H1 (cell line): ENCODE data around the gene RIN3. TPM values are rescaled to one million over a fixed set of nuclear protein-coding genes. Genes with fewer than 3 reads are reported as not detected.

Experiments used
- CTCF ChIA-PET: fragments of 300-600 bp; sonication (Branson Sonifier 250); formaldehyde crosslinking; loops from one replicate; lab custom pipeline; 2021; ENCODE audit not compliant: partially characterized antibody; lab: Charles Lee
- POLR2A ChIA-PET: fragments of 300-600 bp; sonication (Branson Sonifier 250); formaldehyde crosslinking; loops from one replicate; lab custom pipeline; 2021; ENCODE audit warnings: inconsistent platforms; ENCODE audit not compliant: partially characterized antibody; lab: Charles Lee
- DNase-seq, 2 experiments: peaks; one replicate each; pipeline versions ENCODE4 v3.0.0 to v3.0.0-alpha.2; 2010 to 2022; ENCODE audit warnings: low spot score in 2 of 2, low read depth in 1 of 2, mixed read lengths in 1 of 2
- FAIRE-seq: peaks from 2 replicates; lab custom pipeline; 2011; peaks lifted over from hg19 to GRCh38; lab: Jason Lieb, UNC
- H2AFZ ChIP-seq: 2 replicates; pipeline ENCODE4 v1.8.1; 2012; ENCODE audit warnings: low read length, inconsistent platforms
- H2AK5ac ChIP-seq: 2 replicates; pipeline ENCODE4 v1.6.1; 2013; ENCODE audit warnings: low read depth, low read length
- H2BK120ac ChIP-seq: replicated peaks from 2 replicates; pipeline ENCODE3; 2013; ENCODE audit warnings: low read depth, low read length, inconsistent platforms
- H2BK12ac ChIP-seq: 2 replicates; pipeline ENCODE4 v1.6.1; 2013; ENCODE audit warnings: low read depth, low read length
- H2BK15ac ChIP-seq: 2 replicates; pipeline ENCODE4 v1.6.1; 2013; ENCODE audit warnings: low read length
- H2BK20ac ChIP-seq: 2 replicates; pipeline ENCODE4 v1.6.1; 2013; ENCODE audit warnings: low read length
- H2BK5ac ChIP-seq: 2 replicates; pipeline ENCODE4 v1.6.1; 2013; ENCODE audit warnings: low read depth, low read length
- H3K14ac ChIP-seq: 2 replicates; pipeline ENCODE4 v1.6.1; 2013; ENCODE audit warnings: inconsistent platforms; ENCODE audit not compliant: insufficient read length
- H3K18ac ChIP-seq: 2 replicates; pipeline ENCODE4 v1.6.1; 2013; ENCODE audit warnings: low read length; ENCODE audit errors: extremely low read depth
- H3K23ac ChIP-seq: 2 replicates; pipeline ENCODE4 v1.6.1; 2013; ENCODE audit warnings: inconsistent platforms; ENCODE audit not compliant: insufficient read length
- H3K23me2 ChIP-seq: 2 replicates; pipeline ENCODE4 v1.6.1; 2013; ENCODE audit warnings: low read depth, low read length
- H3K27ac ChIP-seq: 2 replicates; pipeline ENCODE4 v1.6.1; 2011; ENCODE audit warnings: low read depth, low read length, inconsistent platforms
- H3K27me3 ChIP-seq, 4 experiments: replicated peaks in 1 of 4; 1 replicate in 1 of 4; 2 replicates in 3 of 4; pipeline versions ENCODE4 v1.6.1 to v1.8.1; 2011 to 2013; ENCODE audit warnings: low read length in 3 of 4, mild to moderate bottlenecking in 3 of 4, inconsistent platforms in 2 of 4, mixed read lengths in 2 of 4, moderate library complexity in 1 of 4; ENCODE audit not compliant: control insufficient read depth in 3 of 4, insufficient read depth in 3 of 4; ENCODE audit errors: extremely low read depth in 1 of 4
- H3K36me3 ChIP-seq, 4 experiments: 2 replicates each; pipeline versions ENCODE4 v1.6.1 to v1.8.1; 2011 to 2013; ENCODE audit warnings: mild to moderate bottlenecking in 4 of 4, low read length in 3 of 4, moderate library complexity in 2 of 4, control low read depth in 1 of 4, inconsistent platforms in 1 of 4; ENCODE audit not compliant: insufficient read depth in 4 of 4, control insufficient read depth in 2 of 4
- H3K4ac ChIP-seq: replicated peaks from 2 replicates; pipeline ENCODE3; 2013; ENCODE audit warnings: low read length, low read depth, mixed read lengths, inconsistent platforms; ENCODE audit not compliant: insufficient read length
- H3K4me1 ChIP-seq, 4 experiments: replicated peaks in 1 of 4; 1 replicate in 1 of 4; 2 replicates in 3 of 4; pipeline versions ENCODE4 v1.6.1 to v1.8.1; 2011 to 2013; ENCODE audit warnings: low read length in 3 of 4, inconsistent platforms in 2 of 4, mixed read lengths in 1 of 4; ENCODE audit not compliant: insufficient read depth in 4 of 4, control insufficient read depth in 3 of 4
- H3K4me2 ChIP-seq, 2 experiments: 2 replicates each; pipeline versions ENCODE4 v1.6.1 to v1.8.1; 2011 to 2013; ENCODE audit warnings: low read depth in 2 of 2, low read length in 2 of 2, control low read depth in 1 of 2, inconsistent platforms in 1 of 2, mild to moderate bottlenecking in 1 of 2; ENCODE audit not compliant: insufficient read depth in 1 of 2
- H3K4me3 ChIP-seq, 4 experiments: fragments of 200-600, 300-600 bp in 1 of 4; sonication (generic), shearing (Covaris generic), sonication (Bioruptor Twin) in 1 of 4; 2 replicates each; pipeline versions ENCODE4 v1.5.1 to v1.8.1; 2011 to 2016; ENCODE audit warnings: low read length in 4 of 4, low read depth in 3 of 4, control low read depth in 2 of 4, inconsistent platforms in 2 of 4, mild to moderate bottlenecking in 2 of 4, mixed read lengths in 1 of 4, moderate library complexity in 1 of 4; ENCODE audit not compliant: insufficient read depth in 2 of 4; ENCODE audit errors: extremely low read depth in 1 of 4
- H3K56ac ChIP-seq: replicated peaks from 2 replicates; pipeline ENCODE3; 2013; ENCODE audit warnings: low read depth, mild to moderate bottlenecking, mixed read lengths, low read length, inconsistent platforms; ENCODE audit not compliant: insufficient read length
- H3K79me1 ChIP-seq: 2 replicates; pipeline ENCODE4 v1.6.1; 2013; ENCODE audit warnings: low read depth, low read length, control low read depth
- H3K79me2 ChIP-seq, 2 experiments: 2 replicates each; pipeline versions ENCODE4 v1.6.1 to v1.8.1; 2012 to 2013; ENCODE audit warnings: low read length in 2 of 2, mild to moderate bottlenecking in 2 of 2, inconsistent platforms in 1 of 2; ENCODE audit not compliant: insufficient read depth in 2 of 2, control insufficient read depth in 1 of 2
- H3K9ac ChIP-seq, 4 experiments: replicated peaks in 1 of 4; 1 replicate in 1 of 4; 2 replicates in 3 of 4; pipeline versions ENCODE4 v1.6.1 to v1.8.1; 2011 to 2013; ENCODE audit warnings: low read depth in 3 of 4, low read length in 3 of 4, control low read depth in 2 of 4, mild to moderate bottlenecking in 2 of 4, moderate library complexity in 2 of 4, inconsistent platforms in 1 of 4; ENCODE audit errors: extremely low read depth in 1 of 4
- H3K9me3 ChIP-seq, 2 experiments: 2 replicates each; pipeline versions ENCODE4 v1.6.1 to v1.8.1; 2012 to 2013; ENCODE audit warnings: mild to moderate bottlenecking in 2 of 2, moderate library complexity in 2 of 2, control low read depth in 1 of 2, inconsistent platforms in 1 of 2, low read depth in 1 of 2, low read length in 1 of 2, mixed read lengths in 1 of 2; ENCODE audit not compliant: insufficient read depth in 2 of 2
- H4K20me1 ChIP-seq, 2 experiments: replicated peaks in 1 of 2; 2 replicates each; pipeline versions ENCODE3 to v1.8.1; 2011 to 2013; ENCODE audit warnings: inconsistent platforms in 2 of 2, low read length in 2 of 2, mild to moderate bottlenecking in 1 of 2; ENCODE audit not compliant: insufficient read depth in 2 of 2, control insufficient read depth in 1 of 2
- H4K5ac ChIP-seq: 2 replicates; pipeline ENCODE4 v1.6.1; 2013; ENCODE audit warnings: low read length, low read depth, mixed read lengths, inconsistent platforms; ENCODE audit not compliant: insufficient read length
- H4K8ac ChIP-seq: 2 replicates; pipeline ENCODE4 v1.8.0; 2013; ENCODE audit warnings: mild to moderate bottlenecking, moderate library complexity, low read length, inconsistent platforms; ENCODE audit not compliant: insufficient read depth; ENCODE audit errors: extremely low read depth
- H4K91ac ChIP-seq: replicated peaks from 2 replicates; pipeline ENCODE3; 2013; ENCODE audit warnings: low read length, mixed read lengths, inconsistent platforms; ENCODE audit not compliant: insufficient read length
- CHD1 ChIP-seq: IDR thresholded peaks from 2 replicates; pipeline ENCODE4 v1.6.1; 2012; ENCODE audit warnings: low read depth, low read length, improper control_type of control experiment
- CHD2 ChIP-seq: IDR thresholded peaks from 2 replicates; pipeline ENCODE4 v1.6.1; 2012; ENCODE audit warnings: low read length, improper control_type of control experiment
- CTBP2 ChIP-seq: IDR thresholded peaks from 2 replicates; pipeline ENCODE4 v1.7.0; 2011; ENCODE audit warnings: borderline replicate concordance, mild to moderate bottlenecking, moderate library complexity, mixed read lengths, low read length; ENCODE audit not compliant: insufficient read depth, insufficient read length
- EGR1 ChIP-seq: IDR thresholded peaks from 2 replicates; pipeline ENCODE4 v1.6.1; 2011; ENCODE audit warnings: low read depth, low read length, borderline replicate concordance
- FOSL1 ChIP-seq: IDR thresholded peaks from 2 replicates; pipeline ENCODE4 v1.6.1; 2011; ENCODE audit warnings: mild to moderate bottlenecking, low read depth, low read length, moderate library complexity; ENCODE audit not compliant: insufficient read depth
- KDM4A ChIP-seq: IDR thresholded peaks from one replicate; pipeline ENCODE4 v1.7.1; 2012; ENCODE audit warnings: low read depth, mild to moderate bottlenecking, moderate library complexity, low read length, inconsistent platforms; ENCODE audit not compliant: severe bottlenecking
- RBBP5 ChIP-seq: IDR thresholded peaks from 2 replicates; pipeline ENCODE4 v1.7.1; 2012; ENCODE audit warnings: low read depth, mild to moderate bottlenecking, inconsistent platforms, low read length, moderate library complexity, borderline replicate concordance
- SP1 ChIP-seq: IDR thresholded peaks from 2 replicates; pipeline ENCODE4 v1.6.1; 2011; ENCODE audit warnings: low read depth, low read length
- SP4 ChIP-seq: IDR thresholded peaks from 2 replicates; pipeline ENCODE4 v1.6.1; 2012; ENCODE audit warnings: low read length, inconsistent platforms
- TAF7 ChIP-seq: optimal IDR thresholded peaks from 2 replicates; pipeline ENCODE3; 2011; ENCODE audit warnings: low read depth, mild to moderate bottlenecking, inconsistent platforms, low read length, moderate library complexity, borderline replicate concordance
- TBP ChIP-seq: IDR thresholded peaks from 2 replicates; pipeline ENCODE4 v1.6.1; 2011; ENCODE audit warnings: low read depth, low read length, improper control_type of control experiment
- TEAD4 ChIP-seq: IDR thresholded peaks from 2 replicates; pipeline ENCODE4 v1.6.1; 2012; ENCODE audit warnings: low read depth, low read length, inconsistent platforms, mixed read lengths
- YY1 ChIP-seq: IDR thresholded peaks from 2 replicates; pipeline ENCODE4 v1.6.1; 2011; ENCODE audit warnings: low read depth, mild to moderate bottlenecking, low read length
- ZNF274 ChIP-seq: IDR thresholded peaks from 2 replicates; pipeline ENCODE4 v1.7.0; 2012; ENCODE audit warnings: low read length, borderline replicate concordance; ENCODE audit errors: extremely low read depth
- WGBS, 2 experiments: shearing (Covaris generic) in 1 of 2; methylation state at CpG; one replicate each; pipeline versions ENCODE4 v1.1.6 to v1.1.7; 2013 to 2015; ENCODE audit warnings: low lambda C conversion rate in 2 of 2, mixed read lengths in 2 of 2, inconsistent platforms in 1 of 2, low coverage in 1 of 2, missing lambda C conversion rate in 1 of 2; ENCODE audit not compliant: insufficient replicate concordance in 2 of 2, insufficient coverage in 1 of 2, insufficient read length in 1 of 2; ENCODE audit errors: extremely low coverage in 1 of 2, missing lambda C conversion rate in 1 of 2; 5-methylcytosine and 5-hydroxymethylcytosine counted together
- polyA plus RNA-seq, 7 experiments: library from polyadenylated mRNA; depleted of rRNA in 3 of 7; stranded (reverse) in 5 of 7; unstranded in 2 of 7; fragments of >200 nt in 5 of 7; fragments of 200-250 nt in 2 of 7; gene quantifications; 1 replicate in 5 of 7; 2 replicates in 1 of 7; 4 replicates in 1 of 7; pipeline versions ENCODE4 v1.2.1 to v1.2.3, GENCODE V29; 2011 to 2013; ENCODE audit warnings: missing spikeins in 2 of 7, mixed read lengths in 2 of 7
- total RNA-seq: library from RNA; stranded (reverse); fragmentation: NEBNext Ultra II Directional; extraction: Animal tissue kit (Norgen Biotek cat#: 25700); gene quantifications from 2 replicates; pipeline ENCODE4 v1.2.1, GENCODE V29; 2021
- TF ChIP-seq, protein P1 (sequence below): IDR thresholded peaks from 2 replicates; pipeline ENCODE4 v1.6.1; 2012; ENCODE audit warnings: inconsistent platforms

Gene RIN3
- total and polyA plus RNA-seq, 2 of the 8 experiments (the other 6 are each of a cell fraction or from before 2014, with no cell fraction given), result 0.59 to 1.5 TPM

DNA sequence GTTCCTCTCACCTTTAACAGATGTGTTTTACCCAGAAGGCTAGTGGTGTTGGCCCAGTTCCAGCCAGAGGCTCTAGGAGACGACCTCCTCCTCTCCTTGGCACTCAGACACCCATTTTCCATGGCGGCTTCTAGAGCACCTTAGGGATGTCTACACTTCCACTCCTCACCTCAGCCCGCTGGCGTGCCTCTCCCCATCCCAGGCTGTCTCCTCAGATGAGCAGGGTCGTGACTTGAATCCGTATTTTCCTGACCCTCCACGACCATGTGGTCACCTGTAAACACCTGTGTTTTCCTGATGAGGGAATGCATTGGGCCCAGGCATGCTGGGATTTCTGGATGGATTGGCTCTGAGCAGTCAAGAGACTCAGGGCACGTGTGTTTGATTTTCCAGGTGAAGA, 21.8 kb upstream of the RIN3 start:
- no peak overlapping the region for H2BK20ac ChIP-seq
- no peak overlapping the region for H3K4me2 ChIP-seq
- H2BK120ac ChIP-seq, result no peak overlapping the region
- H3K56ac ChIP-seq, result no peak overlapping the region
- H3K4ac ChIP-seq, result no peak overlapping the region
- no peak overlapping the region for H2BK5ac ChIP-seq
- H2AFZ ChIP-seq, result no peak overlapping the region
- no peaks in the 10 kb centered on the region for H3K23me2 ChIP-seq
- ChIA-PET CTCF (no interaction called here), POLR2A (no interaction called here)
- FAIRE-seq (no peak), DNase-seq (no peak)
- H3K4me1 ChIP-seq, result peaks cover 0 to 8% (median 0%) of the 10 kb centered on the region in 4 experiments; a peak in 2 of 7 replicates
- H3K9me3 ChIP-seq, result no peaks in the 10 kb centered on the region
- H4K5ac ChIP-seq, result no peak overlapping the region
- no peak overlapping the region for H2BK15ac ChIP-seq
- H3K18ac ChIP-seq, result no peak overlapping the region
- H3K79me1 ChIP-seq, result no peaks in the 10 kb centered on the region
- no peaks in the 10 kb centered on the region for H3K36me3 ChIP-seq
- no peaks in the 10 kb centered on the region for H3K79me2 ChIP-seq
- no peak overlapping the region for H3K4me3 ChIP-seq
- H3K27me3 ChIP-seq, result no peaks in the 10 kb centered on the region; a peak in 3 of 7 replicates
- H3K27ac ChIP-seq, result no peak overlapping the region
- H3K9ac ChIP-seq, result no peak overlapping the region
- no peak overlapping the region for H2AK5ac ChIP-seq
- 87% methylated on average over 8 of the region's 8 CpGs; no CpG with 5 or more reads in 1 of the 2 experiments for WGBS, 2 experiments
- no peak overlapping the region for H4K8ac ChIP-seq
- no peaks in the 10 kb centered on the region for H4K20me1 ChIP-seq
- H2BK12ac ChIP-seq, result no peak overlapping the region
- no peak overlapping the region for H4K91ac ChIP-seq
- no peak overlapping the region for H3K23ac ChIP-seq
- H3K14ac ChIP-seq, result no peak overlapping the region
- no peak for TF ChIP-seq ZNF274
- no peak for TF ChIP-seq FOSL1
- no peak for TF ChIP-seq CTBP2
- no peak for TF ChIP-seq SP4
- no peak for TF ChIP-seq TBP
- no peak for TF ChIP-seq SP1
- TF ChIP-seq TEAD4, result no peak
- TF ChIP-seq EGR1, result no peak
- TF ChIP-seq YY1, result no peak
- TF ChIP-seq, protein P1, sequence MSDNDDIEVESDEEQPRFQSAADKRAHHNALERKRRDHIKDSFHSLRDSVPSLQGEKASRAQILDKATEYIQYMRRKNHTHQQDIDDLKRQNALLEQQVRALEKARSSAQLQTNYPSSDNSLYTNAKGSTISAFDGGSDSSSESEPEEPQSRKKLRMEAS, result no peak
- no peak for TF ChIP-seq CHD1
- no peak for TF ChIP-seq RBBP5
- TF ChIP-seq KDM4A, result no peak
- TF ChIP-seq TAF7, result no peak
- no peak for TF ChIP-seq CHD2
